Endothelial cell of umbilical vein (primary cell): ENCODE data around the gene KIFC3. TPM values are rescaled to one million over a fixed set of nuclear protein-coding genes. Genes with fewer than 3 reads are reported as not detected.

Experiments
- BruUV-seq: library from RNA; stranded (reverse); fragments of 400-500 nt; replicated peaks from 2 replicates; lab custom pipeline; 2021; lab: Mats Ljungman, UMichigan
- CTCF ChIA-PET: fragments of 300-600, 350-600 bp; sonication (Branson Sonifier 250); formaldehyde crosslinking; loops from one replicate; lab custom pipeline; 2021; ENCODE audit warnings: antibody characterized with exemption, inconsistent platforms; lab: Charles Lee
- POLR2A ChIA-PET: fragments of 300-600, 350-600 bp; sonication (Branson Sonifier 250); formaldehyde crosslinking; loops from one replicate; lab custom pipeline; 2021; ENCODE audit warnings: antibody characterized with exemption, inconsistent platforms; lab: Charles Lee
- DNase-seq: peaks from one replicate; pipeline ENCODE4 v3.0.0-alpha.2; 2011; ENCODE audit warnings: low read depth, low spot score
- FAIRE-seq: peaks from 2 replicates; lab custom pipeline; 2011; peaks lifted over from hg19 to GRCh38; lab: Jason Lieb, UNC
- H2AFZ ChIP-seq: 2 replicates; pipeline ENCODE4 v1.6.0; 2012; ENCODE audit warnings: low read depth, low read length, control low read depth, inconsistent platforms
- H3K27ac ChIP-seq: 2 replicates; pipeline ENCODE4 v1.5.1; 2011; ENCODE audit warnings: low read depth, mild to moderate bottlenecking, control low read depth, low read length, moderate library complexity; ENCODE audit not compliant: insufficient read depth
- H3K27me3 ChIP-seq, 2 experiments: 2 replicates each; pipeline versions ENCODE4 v1.6.0 to v1.6.1; 2011; ENCODE audit warnings: low read length in 2 of 2, mixed read lengths in 1 of 2; ENCODE audit not compliant: control insufficient read depth in 2 of 2, insufficient read depth in 2 of 2
- H3K36me3 ChIP-seq, 2 experiments: 2 replicates in 1 of 2; 3 replicates in 1 of 2; pipeline ENCODE4 v1.5.1; 2011; ENCODE audit warnings: low read length in 2 of 2, mild to moderate bottlenecking in 1 of 2, moderate library complexity in 1 of 2; ENCODE audit not compliant: control insufficient read depth in 2 of 2, insufficient read depth in 2 of 2; ENCODE audit errors: extremely low read depth in 1 of 2
- H3K4me1 ChIP-seq: 3 replicates; pipeline ENCODE4 v1.5.1; 2011; ENCODE audit warnings: mild to moderate bottlenecking, low read length; ENCODE audit not compliant: control insufficient read depth, insufficient read depth; ENCODE audit errors: extremely low read depth
- H3K4me2 ChIP-seq: 2 replicates; pipeline ENCODE4 v1.6.1; 2011; ENCODE audit warnings: low read length, control low read depth, mixed read lengths; ENCODE audit not compliant: insufficient read depth
- H3K4me3 ChIP-seq, 3 experiments: fragments of 200-600 bp in 1 of 3; sonication (generic), shearing (Covaris generic) in 1 of 3; replicated peaks in 1 of 3; 2 replicates each; pipeline ENCODE4 v1.5.1; 2011 to 2016; ENCODE audit warnings: control low read depth in 3 of 3, low read length in 3 of 3, mild to moderate bottlenecking in 2 of 3, inconsistent platforms in 1 of 3, low read depth in 1 of 3, moderate library complexity in 1 of 3; ENCODE audit not compliant: insufficient read depth in 1 of 3
- H3K79me2 ChIP-seq: 2 replicates; pipeline ENCODE4 v1.6.0; 2012; ENCODE audit warnings: low read length, inconsistent platforms; ENCODE audit not compliant: control insufficient read depth, insufficient read depth
- H3K9ac ChIP-seq: replicated peaks from 2 replicates; pipeline ENCODE3; 2011; ENCODE audit warnings: low read length, control low read depth; ENCODE audit not compliant: insufficient read depth; ENCODE audit errors: extremely low read depth
- H3K9me1 ChIP-seq: replicated peaks from 3 replicates; pipeline ENCODE4 v1.6.0; 2011; ENCODE audit warnings: mild to moderate bottlenecking, low read length; ENCODE audit not compliant: control insufficient read depth, insufficient read depth; ENCODE audit errors: extremely low read depth
- H3K9me3 ChIP-seq: replicated peaks from 2 replicates; pipeline ENCODE4 v1.5.1; 2012; ENCODE audit warnings: low read length, inconsistent platforms; ENCODE audit not compliant: control insufficient read depth, insufficient read depth
- H4K20me1 ChIP-seq: replicated peaks from 2 replicates; pipeline ENCODE3; 2011; ENCODE audit warnings: mild to moderate bottlenecking, low read length; ENCODE audit not compliant: control insufficient read depth, insufficient read depth; ENCODE audit errors: extremely low read depth
- EZH2 ChIP-seq: IDR thresholded peaks from 2 replicates; pipeline ENCODE4 v1.6.1; 2012; ENCODE audit warnings: borderline replicate concordance, low read depth, mild to moderate bottlenecking, moderate library complexity, low read length, inconsistent platforms; ENCODE audit not compliant: severe bottlenecking
- FOS ChIP-seq: IDR thresholded peaks from 2 replicates; pipeline ENCODE4 v1.6.1; 2011; ENCODE audit warnings: mild to moderate bottlenecking, low read length, moderate library complexity, borderline replicate concordance; ENCODE audit not compliant: insufficient read depth
- GATA2 ChIP-seq: IDR thresholded peaks from 2 replicates; pipeline ENCODE4 v1.7.0; 2011; ENCODE audit warnings: low read depth, mild to moderate bottlenecking, moderate library complexity, mixed read lengths, low read length; ENCODE audit not compliant: insufficient read length, insufficient read depth
- JUN ChIP-seq: IDR thresholded peaks from 2 replicates; pipeline ENCODE4 v1.6.1; 2011; ENCODE audit warnings: borderline replicate concordance, low read depth; ENCODE audit not compliant: insufficient read length, insufficient read depth
- MYC ChIP-seq: IDR thresholded peaks from one replicate; pipeline ENCODE4 v1.6.1; 2011; ENCODE audit warnings: mild to moderate bottlenecking, low read depth, low read length
- POLR2A ChIP-seq: IDR thresholded peaks from 2 replicates; pipeline ENCODE4 v1.6.1; 2012; ENCODE audit warnings: low read depth, mild to moderate bottlenecking, control low read depth, low read length
- POLR2AphosphoS5 ChIP-seq: IDR thresholded peaks from 2 replicates; pipeline ENCODE4 v1.6.1; 2012; ENCODE audit warnings: low read depth, mild to moderate bottlenecking, control low read depth, low read length, moderate library complexity; ENCODE audit not compliant: insufficient read depth
- dilution Hi-C: fragments of 300-500 bp; cut with MboI; formaldehyde crosslinking; loops from one replicate; pipeline ENCODE4 v1.15.0; 2019; ENCODE audit warnings: low sequenced_read_pairs; ENCODE audit not compliant: extremely low pct_ligation_motif_present
- intact Hi-C: fragments of 100-400 bp; cut with micrococcal nuclease; formaldehyde crosslinking; loops from one replicate; pipeline ENCODE4 v1.10.0; 2022
- polyA plus RNA-seq, 4 experiments: library from polyadenylated mRNA; depleted of rRNA in 3 of 4; stranded (reverse) in 3 of 4; unstranded in 1 of 4; fragments of >200 nt; gene quantifications; 2 replicates each; pipeline versions ENCODE4 v1.2.1 to v1.2.3, GENCODE V29; 2011 to 2012; ENCODE audit warnings: missing spikeins in 1 of 4
- total RNA-seq: library from RNA; stranded (reverse); gene quantifications from 2 replicates; pipeline ENCODE4 v1.2.3, GENCODE V29; 2021
- TF ChIP-seq, protein P1 (sequence below), 2 donors: IDR thresholded peaks; 1 replicate in 1 of 2; 2 replicates in 1 of 2; pipeline ENCODE4 v1.5.1; 2011; ENCODE audit warnings: low read length in 2 of 2, mild to moderate bottlenecking in 2 of 2, moderate library complexity in 2 of 2, control low read depth in 1 of 2, inconsistent platforms in 1 of 2, low read depth in 1 of 2; ENCODE audit not compliant: insufficient read depth in 1 of 2; ENCODE audit errors: extremely low read depth in 1 of 2
- TF ChIP-seq, protein P2 (sequence below): IDR thresholded peaks from 2 replicates; pipeline ENCODE4 v1.6.1; 2011; ENCODE audit not compliant: insufficient read depth, insufficient read length

Gene KIFC3
- total and polyA plus RNA-seq, 2 donors (not counting 3 experiments of a cell fraction or from before 2014, with no cell fraction given), result 36.3 to 62.2 TPM

DNA sequence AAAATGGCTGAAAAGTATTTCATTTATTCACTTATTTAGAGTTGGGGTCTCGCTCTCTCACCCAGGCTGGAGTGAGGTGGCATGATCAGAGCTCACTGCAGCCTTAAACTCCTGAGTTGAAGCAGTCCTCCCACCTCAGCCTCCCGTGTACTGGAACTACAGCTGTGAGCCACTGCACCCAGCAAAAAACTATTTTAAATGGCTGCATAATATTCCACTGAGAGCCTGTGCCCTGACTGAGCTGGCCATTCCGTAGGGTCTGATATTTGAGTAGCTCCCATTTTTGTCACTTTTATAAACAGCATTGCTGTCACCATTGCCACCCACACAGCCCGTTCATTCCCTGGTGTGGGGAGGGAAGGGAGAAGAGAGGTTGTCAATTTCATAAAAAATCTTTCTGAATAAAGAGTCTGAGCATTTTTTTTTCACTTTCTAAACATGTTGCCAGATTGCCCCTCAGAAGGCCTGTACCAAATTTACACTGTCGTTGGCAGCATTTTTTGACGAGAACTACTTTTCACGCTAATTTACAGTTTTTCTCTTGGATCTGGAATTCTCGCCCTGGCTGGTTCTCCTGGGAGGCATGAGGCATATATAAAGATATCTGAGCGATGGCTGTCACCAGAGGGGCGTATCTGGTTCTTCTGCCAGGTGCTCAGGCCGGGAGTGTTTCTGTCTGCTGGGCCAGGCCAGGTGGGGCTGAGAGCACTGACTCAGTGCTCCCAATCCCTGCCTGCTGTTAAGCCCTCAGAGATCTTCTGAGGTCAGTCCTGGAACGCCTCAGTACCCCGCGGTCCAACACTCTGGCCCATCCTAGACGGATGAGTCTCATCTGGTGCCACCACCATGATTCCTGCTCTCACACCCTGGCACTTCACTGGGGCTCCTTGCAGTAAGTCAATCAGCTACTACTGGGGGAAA, 7.2 kb upstream of the KIFC3 start:
- dilution Hi-C loops, result no loop called here
- DNase-seq (no peak), FAIRE-seq (no peak)
- Histone ChIP-seq H3K4me3 (no peak overlapping the region), H3K79me2 (no peaks in the 10 kb centered on the region), H3K27ac (peak overlapping the region; percentile 33), H3K4me1 (peaks cover 25% of the 10 kb centered on the region), H3K9me3 (no peaks in the 10 kb centered on the region), H3K4me2 (peak overlapping the region; percentile 26), H2AFZ (peak overlapping the region; percentile 1), H4K20me1 (no peaks in the 10 kb centered on the region), H3K27me3 (no peaks in the 10 kb centered on the region), H3K9me1 (no peaks in the 10 kb centered on the region), H3K36me3 (no peaks in the 10 kb centered on the region), H3K9ac (no peak overlapping the region)
- no TSS peak for BruUV-seq
- TF ChIP-seq POLR2A, result no peak
- TF ChIP-seq JUN, result no peak
- TF ChIP-seq POLR2AphosphoS5, result no peak
- TF ChIP-seq FOS, result no peak
- TF ChIP-seq, protein P1, sequence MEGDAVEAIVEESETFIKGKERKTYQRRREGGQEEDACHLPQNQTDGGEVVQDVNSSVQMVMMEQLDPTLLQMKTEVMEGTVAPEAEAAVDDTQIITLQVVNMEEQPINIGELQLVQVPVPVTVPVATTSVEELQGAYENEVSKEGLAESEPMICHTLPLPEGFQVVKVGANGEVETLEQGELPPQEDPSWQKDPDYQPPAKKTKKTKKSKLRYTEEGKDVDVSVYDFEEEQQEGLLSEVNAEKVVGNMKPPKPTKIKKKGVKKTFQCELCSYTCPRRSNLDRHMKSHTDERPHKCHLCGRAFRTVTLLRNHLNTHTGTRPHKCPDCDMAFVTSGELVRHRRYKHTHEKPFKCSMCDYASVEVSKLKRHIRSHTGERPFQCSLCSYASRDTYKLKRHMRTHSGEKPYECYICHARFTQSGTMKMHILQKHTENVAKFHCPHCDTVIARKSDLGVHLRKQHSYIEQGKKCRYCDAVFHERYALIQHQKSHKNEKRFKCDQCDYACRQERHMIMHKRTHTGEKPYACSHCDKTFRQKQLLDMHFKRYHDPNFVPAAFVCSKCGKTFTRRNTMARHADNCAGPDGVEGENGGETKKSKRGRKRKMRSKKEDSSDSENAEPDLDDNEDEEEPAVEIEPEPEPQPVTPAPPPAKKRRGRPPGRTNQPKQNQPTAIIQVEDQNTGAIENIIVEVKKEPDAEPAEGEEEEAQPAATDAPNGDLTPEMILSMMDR (IDR thresholded peaks at IDR 0.05; ENCODE audit: extremely low read depth in 1 of 2, insufficient read depth in 1 of 2, low read depth in 1 of 2, low read length in 2 of 2), result no peak
- TF ChIP-seq, protein P2, sequence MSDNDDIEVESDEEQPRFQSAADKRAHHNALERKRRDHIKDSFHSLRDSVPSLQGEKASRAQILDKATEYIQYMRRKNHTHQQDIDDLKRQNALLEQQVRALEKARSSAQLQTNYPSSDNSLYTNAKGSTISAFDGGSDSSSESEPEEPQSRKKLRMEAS, result no peak
- no peak for TF ChIP-seq MYC
- no peak for TF ChIP-seq EZH2
- TF ChIP-seq GATA2, result no peak
- intact Hi-C loops, result no loop called here
- ChIA-PET CTCF (interaction anchor here (0.7 to 1.7 kb wide), 5 partner anchors 8 to 312 kb away, joined by 3 to 13 read pairs (median 5); no protein-coding TSS in a partner anchor), POLR2A (no interaction called here)
